Fibroblast of pulmonary artery (primary cell): ENCODE results near the gene PLCG2.

ENCODE experiments used
- DNase-seq: peaks from one replicate; pipeline ENCODE4 v3.0.0-alpha.2; 2010; ENCODE audit warnings: low read depth
- H3K4me3 ChIP-seq: replicated peaks from 2 replicates; pipeline ENCODE4 v1.5.1; 2011; ENCODE audit warnings: low read depth, mild to moderate bottlenecking, control low read depth, low read length, moderate library complexity
- CTCF ChIP-seq: IDR thresholded peaks from 2 replicates; pipeline ENCODE4 v1.5.1; 2011; ENCODE audit warnings: mild to moderate bottlenecking, control low read depth, low read length, inconsistent platforms; ENCODE audit errors: missing control alignments

Gene PLCG2

DNA sequence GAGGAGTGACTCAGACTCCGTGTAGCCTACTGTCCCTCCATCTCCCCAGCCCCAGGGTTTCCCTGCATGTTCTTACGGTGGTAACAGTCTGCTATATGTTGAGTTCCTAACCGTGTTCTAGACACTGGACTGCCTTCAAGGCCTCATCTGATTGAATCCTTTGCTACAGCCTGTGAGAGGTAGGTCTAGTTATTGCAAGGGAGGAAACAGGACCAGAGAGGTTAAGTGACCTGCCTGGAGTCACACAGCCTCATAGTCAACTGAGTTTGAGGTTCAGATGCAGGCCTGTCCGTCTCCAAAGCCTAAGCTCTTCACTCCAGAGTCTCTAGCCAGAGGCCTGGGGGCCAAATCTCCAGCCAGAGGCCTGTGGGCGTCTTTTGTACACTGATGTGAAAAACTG is 134.1 kb downstream of the PLCG2 start:
- no peak for TF ChIP-seq CTCF
- H3K4me3 ChIP-seq: no peak overlapping the region
- DNase-seq: no peak

DNA sequence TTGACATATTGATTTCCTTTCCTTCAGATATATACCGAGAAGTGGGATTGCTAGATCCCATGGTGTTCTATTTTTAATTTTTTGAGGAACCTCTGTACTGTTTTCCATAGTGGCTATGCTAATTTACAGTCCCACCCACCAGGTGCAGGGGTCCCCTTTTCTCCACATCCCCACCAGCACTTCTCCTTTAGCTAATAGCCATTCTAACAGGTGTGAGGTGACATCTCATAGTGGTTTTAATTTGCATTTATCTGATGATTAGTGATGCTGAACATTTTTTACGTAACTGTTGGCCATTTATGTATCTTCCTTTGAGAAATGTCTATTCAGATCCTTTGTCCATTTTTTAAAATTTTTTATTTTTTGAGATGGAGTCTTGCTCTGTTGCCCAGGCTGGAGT is 138.3 kb downstream of the PLCG2 start:
- H3K4me3 ChIP-seq: no peak overlapping the region
- TF ChIP-seq CTCF: no peak

GRCh38 chr16:81918927-81919326 is 139.8 kb downstream of the PLCG2 start:
- TF ChIP-seq CTCF: no peak
- DNase-seq: no peak
- H3K4me3 ChIP-seq: no peak overlapping the region

More for the DNA sequence above, 138.3 kb downstream of the PLCG2 start:
- no peak for DNase-seq

- H3K4me3 ChIP-seq: no peak overlapping the region
- DNase-seq: no peak
- no peak for TF ChIP-seq CTCF
Measured at GRCh38 chr16:81920498-81920897, 141.4 kb downstream of the PLCG2 start.

DNA sequence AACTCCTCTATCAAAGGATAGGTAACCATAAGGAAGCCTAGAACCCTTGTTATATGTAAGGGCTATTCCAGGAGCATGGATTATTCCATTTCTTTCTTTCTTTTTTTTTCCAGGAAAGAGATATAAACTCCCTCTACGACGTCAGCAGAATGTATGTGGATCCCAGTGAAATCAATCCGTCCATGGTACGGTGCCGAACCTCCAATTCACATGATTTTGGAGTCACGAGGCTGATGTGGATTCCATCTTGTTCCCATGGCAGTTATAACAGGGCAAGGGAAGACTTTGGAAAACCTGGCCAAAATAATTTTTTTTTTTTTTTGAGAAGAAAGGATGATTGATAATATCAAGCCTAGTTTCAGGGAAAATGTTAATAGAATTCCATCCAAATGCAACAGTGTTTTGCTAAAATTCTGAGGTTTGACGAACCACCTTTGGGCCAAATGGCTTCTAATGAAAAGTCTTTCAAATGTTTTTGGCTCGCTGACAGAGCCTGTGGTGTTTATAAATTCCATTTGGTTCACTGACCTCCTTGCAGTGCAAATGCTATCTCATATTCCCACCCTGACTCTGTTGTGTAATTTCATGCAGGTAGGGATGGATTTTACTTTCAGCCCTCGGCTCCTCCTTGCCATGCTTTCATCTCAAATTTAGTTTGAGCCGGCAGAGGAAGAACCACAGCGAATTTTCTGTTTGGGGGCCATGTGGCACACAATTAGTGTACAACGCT is 142.2 kb downstream of the PLCG2 start:
- TF ChIP-seq CTCF: no peak
- DNase-seq: no peak
- H3K4me3 ChIP-seq: no peak overlapping the region

GRCh38 chr16:81921843-81922584 is 142.9 kb downstream of the PLCG2 start:
- DNase-seq: no peak
- H3K4me3 ChIP-seq: no peak overlapping the region
- no peak for TF ChIP-seq CTCF

GRCh38 chr16:81923296-81923695 is 144.2 kb downstream of the PLCG2 start:
- DNase-seq: no peak
- no peak overlapping the region for H3K4me3 ChIP-seq
- TF ChIP-seq CTCF: no peak
